Mesodermal cell (in vitro differentiated cells): ENCODE data around the gene PRKACG.
A peak's percentile ranks its signal among the peaks of the same experiment; 100 is the strongest.

ENCODE experiments used
- H3K27ac ChIP-seq: 2 replicates; pipeline ENCODE4 v1.7.0; 2013; ENCODE audit warnings: mild to moderate bottlenecking, low read depth, low read length, moderate library complexity; ENCODE audit not compliant: severe bottlenecking
- H3K36me3 ChIP-seq: 2 replicates; pipeline ENCODE4 v1.7.1; 2013; ENCODE audit warnings: mild to moderate bottlenecking, low read length, moderate library complexity; ENCODE audit not compliant: control insufficient read depth, insufficient read depth
- H3K4me1 ChIP-seq: one replicate; pipeline ENCODE4 v1.7.1; 2013; ENCODE audit warnings: mild to moderate bottlenecking, low read length; ENCODE audit not compliant: insufficient read depth, control insufficient read depth, poor library complexity, severe bottlenecking
- H3K4me3 ChIP-seq: 2 replicates; pipeline ENCODE4 v1.7.0; 2013; ENCODE audit warnings: low read length, control low read depth, mild to moderate bottlenecking; ENCODE audit not compliant: insufficient read depth, poor library complexity, severe bottlenecking; ENCODE audit errors: extremely low read depth
- H3K9me3 ChIP-seq: 2 replicates; pipeline ENCODE4 v1.7.1; 2013; ENCODE audit warnings: mild to moderate bottlenecking, low read length, moderate library complexity; ENCODE audit not compliant: control insufficient read depth
- WGBS, 2 experiments: methylation state at CpG; one replicate each; pipeline ENCODE4 v1.1.5; 2013; ENCODE audit warnings: missing lambda C conversion rate in 2 of 2; ENCODE audit not compliant: insufficient coverage in 2 of 2; 5-methylcytosine and 5-hydroxymethylcytosine counted together

PRKACG gene

DNA sequence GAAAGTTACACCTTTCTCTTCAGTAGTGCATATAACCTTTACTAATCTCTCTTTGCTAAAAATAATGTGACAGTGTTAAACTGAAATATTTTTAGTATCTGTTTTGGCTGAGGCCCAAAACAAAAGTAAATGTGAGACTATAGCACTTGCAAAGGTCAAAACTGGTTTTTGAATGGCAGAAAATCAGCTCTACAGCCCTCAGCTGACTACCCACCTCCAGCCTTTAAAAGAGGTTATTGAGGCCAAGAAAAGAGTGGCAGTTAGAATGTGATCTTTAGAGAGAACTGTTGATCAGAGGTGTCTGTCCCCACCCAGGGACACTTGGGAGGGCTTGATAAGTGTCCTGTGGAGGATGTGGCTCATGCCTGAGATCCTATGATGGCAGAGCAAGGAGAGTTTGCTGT is 30.9 kb downstream of the PRKACG start:
- H3K36me3 ChIP-seq: no peaks in the 10 kb centered on the region

DNA sequence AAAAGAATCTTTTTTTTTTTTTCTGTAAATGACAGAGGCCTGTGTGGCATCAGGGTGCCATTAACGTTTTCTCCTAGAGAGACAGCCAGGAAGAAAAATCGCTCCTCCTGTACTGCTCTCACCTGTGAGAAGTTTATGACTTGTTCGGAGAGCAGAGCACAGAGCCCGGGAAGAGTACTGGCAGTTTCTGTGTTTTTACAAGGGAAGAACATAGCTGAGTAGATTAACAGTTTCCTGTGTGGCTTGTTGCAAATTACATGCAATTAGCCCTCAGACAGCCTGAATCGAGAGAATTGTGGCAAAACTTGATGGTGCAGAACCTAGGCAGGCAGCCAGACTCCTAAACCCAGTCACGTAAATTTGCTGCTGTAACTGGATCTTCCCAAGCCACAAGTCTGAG is 32.1 kb downstream of the PRKACG start:
- no peaks in the 10 kb centered on the region for H3K9me3 ChIP-seq
- WGBS, 2 experiments: 72 to 73% methylated on average over 5 to 6 of the region's 6 CpGs
- peaks cover 3% of the 10 kb centered on the region for H3K4me1 ChIP-seq
- H3K27ac ChIP-seq: peak overlapping the region; percentile 18
- no peaks in the 10 kb centered on the region for H3K36me3 ChIP-seq
- no peak overlapping the region for H3K4me3 ChIP-seq

More for the DNA sequence above, 30.9 kb downstream of the PRKACG start:
- H3K27ac ChIP-seq: no peak overlapping the region
- H3K9me3 ChIP-seq: no peaks in the 10 kb centered on the region
- no peak overlapping the region for H3K4me3 ChIP-seq
- peaks cover 3% of the 10 kb centered on the region for H3K4me1 ChIP-seq

DNA sequence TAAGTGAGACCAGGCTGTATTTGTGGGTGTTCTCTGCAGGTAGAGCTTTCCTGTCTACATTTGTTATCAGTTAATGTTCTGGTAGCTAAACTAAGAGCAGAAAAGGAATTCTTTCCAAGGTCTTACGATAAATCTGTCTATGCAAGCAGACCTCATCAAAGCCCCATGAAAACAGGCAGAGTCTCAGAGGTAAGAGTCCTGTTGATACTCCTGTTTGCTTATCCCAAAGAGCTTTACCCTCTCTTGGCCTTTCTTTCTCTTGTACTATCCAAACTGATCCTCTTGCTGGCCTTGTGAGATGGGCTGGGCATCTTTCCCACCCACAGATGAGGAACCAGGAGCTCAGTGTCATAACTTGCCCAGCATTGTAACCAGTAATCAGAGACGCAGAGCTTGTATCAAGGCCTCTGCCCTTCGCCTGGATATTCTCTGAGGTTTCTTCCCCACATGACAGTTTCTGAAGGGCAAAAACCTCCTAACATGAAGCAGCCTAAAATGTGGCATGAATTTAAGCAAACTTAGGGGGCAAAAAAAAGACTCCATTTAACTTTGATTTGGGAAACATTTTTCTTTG is 33.5 kb downstream of the PRKACG start:
- H3K27ac ChIP-seq: peak overlapping the region; percentile 2
- H3K4me1 ChIP-seq: peaks cover 3% of the 10 kb centered on the region
- WGBS, 2 experiments: 95 to 100% methylated on average over 3 of the region's 3 CpGs
- H3K36me3 ChIP-seq: no peaks in the 10 kb centered on the region
- no peaks in the 10 kb centered on the region for H3K9me3 ChIP-seq
- H3K4me3 ChIP-seq: no peak overlapping the region

DNA sequence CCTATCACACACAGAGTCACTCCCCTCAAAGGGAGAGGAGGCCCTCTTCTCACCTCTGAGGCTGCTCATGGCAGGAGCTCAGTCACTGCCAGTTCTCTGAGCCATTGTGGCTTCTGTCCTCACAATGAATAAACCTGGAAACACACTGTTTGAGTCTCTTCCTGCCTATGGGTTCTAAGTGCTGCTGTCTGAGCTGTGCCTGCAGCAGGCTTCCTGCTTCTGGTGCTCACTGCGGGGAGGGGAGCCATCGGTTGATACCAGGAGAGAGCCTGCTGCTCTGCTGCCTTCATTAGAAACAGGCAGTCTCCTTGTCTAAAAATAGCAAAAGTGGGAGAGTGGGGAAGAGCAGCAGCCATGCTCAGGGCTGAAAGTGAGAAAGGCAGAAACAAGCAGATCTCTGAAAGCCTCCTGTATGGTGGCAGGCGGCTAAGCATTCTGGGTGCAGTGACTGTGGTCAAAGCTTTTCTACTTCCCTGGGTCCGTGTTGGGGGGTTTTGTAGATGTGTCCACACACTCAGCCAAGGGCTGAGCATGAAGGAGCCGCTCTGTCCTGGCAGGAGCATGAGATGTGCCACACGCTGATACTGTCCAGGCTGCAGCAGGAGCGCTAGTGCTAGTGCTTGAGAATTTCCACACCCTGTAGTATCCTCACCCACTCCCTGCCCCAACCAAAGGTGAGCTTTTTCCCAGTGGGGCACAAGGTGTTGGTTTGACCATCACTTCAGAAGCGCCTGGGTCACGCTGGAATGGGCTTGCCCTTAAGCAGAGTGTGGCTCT is 34.2 kb downstream of the PRKACG start:
- WGBS, 2 experiments: 81 to 89% methylated on average over 6 to 9 of the region's 9 CpGs
- Histone ChIP-seq H3K4me1 (peaks cover 3% of the 10 kb centered on the region), H3K4me3 (no peak overlapping the region), H3K27ac (peak overlapping the region; percentile 62), H3K36me3 (no peaks in the 10 kb centered on the region), H3K9me3 (no peaks in the 10 kb centered on the region)

DNA sequence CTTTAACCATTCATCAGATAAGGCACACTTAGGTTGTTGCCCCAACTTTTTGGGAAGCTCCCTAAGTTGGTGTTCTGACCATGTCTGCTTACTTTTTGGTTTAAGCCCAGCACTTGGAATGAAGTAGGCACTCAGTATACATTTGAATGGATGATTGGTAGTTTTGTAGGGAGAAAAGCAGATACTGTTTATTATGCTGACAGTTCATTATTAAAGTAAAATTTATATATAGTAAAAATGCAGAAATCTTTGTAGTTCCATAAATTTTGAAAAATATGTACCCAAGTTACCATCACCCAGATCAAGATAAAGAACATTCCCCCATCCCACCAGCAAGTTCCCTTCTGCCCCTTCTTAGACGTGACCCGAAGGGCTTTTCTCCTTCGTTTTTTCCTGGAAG is 35.4 kb downstream of the PRKACG start:
- H3K4me3 ChIP-seq: no peak overlapping the region
- WGBS, 2 experiments: 100% methylated on average over 1 of the region's 3 CpGs; no CpG with 5 or more reads in 1 of the 2 experiments

DNA sequence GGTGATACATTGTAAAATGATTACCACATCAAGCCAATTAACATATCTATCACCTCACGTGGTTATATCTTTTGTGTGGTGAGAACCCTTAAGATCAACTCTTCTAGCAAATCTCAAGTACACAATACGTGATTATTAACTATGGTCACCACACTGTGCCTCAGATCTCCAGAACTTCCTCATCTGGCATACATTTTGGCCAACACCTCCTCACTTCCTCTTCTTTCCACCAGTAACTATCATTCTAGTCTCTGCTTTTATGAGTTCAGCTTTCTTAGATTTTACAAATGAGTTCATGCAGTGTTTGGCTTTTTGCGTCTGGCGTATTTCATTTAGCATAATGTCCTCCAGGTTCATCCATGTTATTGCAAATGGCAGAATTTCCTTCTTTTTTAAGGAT is 35.8 kb downstream of the PRKACG start:
- no peak overlapping the region for H3K4me3 ChIP-seq

More for the DNA sequence above, 35.4 kb downstream of the PRKACG start:
- no peaks in the 10 kb centered on the region for H3K9me3 ChIP-seq
- H3K27ac ChIP-seq: no peak overlapping the region
- H3K4me1 ChIP-seq: peaks cover 3% of the 10 kb centered on the region
- H3K36me3 ChIP-seq: no peaks in the 10 kb centered on the region

DNA sequence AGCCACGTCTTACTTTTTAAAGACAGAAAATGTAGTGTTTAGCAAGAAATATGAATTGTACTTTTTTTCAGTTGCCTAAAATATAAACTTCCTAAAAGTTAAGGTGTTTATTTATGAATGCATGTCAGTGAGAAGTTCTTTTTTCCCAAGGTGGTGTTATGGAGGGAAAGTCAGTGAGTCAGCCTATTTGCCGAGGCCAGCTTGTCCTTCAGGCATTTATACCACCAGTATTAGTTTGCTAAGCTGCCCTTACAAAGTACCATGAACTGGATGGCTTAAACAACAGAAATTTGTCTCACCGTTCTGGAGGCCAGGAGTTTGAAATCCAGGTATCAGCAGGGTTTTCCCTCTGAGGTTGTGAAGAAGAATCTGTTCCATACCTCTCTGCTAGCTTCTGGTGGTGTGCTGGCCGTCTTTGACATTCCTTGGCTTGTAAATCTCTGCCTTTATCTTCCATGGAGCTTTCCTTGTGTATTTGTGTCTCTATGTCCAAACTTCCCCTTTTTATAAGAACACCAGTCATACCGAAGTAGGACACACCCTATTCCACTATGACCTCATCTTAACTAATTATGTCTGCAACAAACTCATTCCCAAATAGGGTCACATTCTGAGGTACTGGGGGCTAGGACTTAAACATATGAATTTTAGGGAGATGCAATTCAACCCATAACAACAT is 38.4 kb downstream of the PRKACG start:
- H3K36me3 ChIP-seq: no peaks in the 10 kb centered on the region
- no peak overlapping the region for H3K27ac ChIP-seq
- H3K9me3 ChIP-seq: no peaks in the 10 kb centered on the region
- peaks cover 3% of the 10 kb centered on the region for H3K4me1 ChIP-seq
- H3K4me3 ChIP-seq: no peak overlapping the region
- WGBS, 2 experiments: 88 to 90% methylated on average over 1 to 2 of the region's 5 CpGs

More for the DNA sequence above, 35.8 kb downstream of the PRKACG start:
- whole genome bisulfite sequencing, 2 experiments: 100% methylated on average over 1 of the region's 4 CpGs; no CpG with 5 or more reads in 1 of the 2 experiments
- H3K9me3 ChIP-seq: no peaks in the 10 kb centered on the region
- no peak overlapping the region for H3K27ac ChIP-seq
- H3K36me3 ChIP-seq: no peaks in the 10 kb centered on the region
- H3K4me1 ChIP-seq: peaks cover 3% of the 10 kb centered on the region

DNA sequence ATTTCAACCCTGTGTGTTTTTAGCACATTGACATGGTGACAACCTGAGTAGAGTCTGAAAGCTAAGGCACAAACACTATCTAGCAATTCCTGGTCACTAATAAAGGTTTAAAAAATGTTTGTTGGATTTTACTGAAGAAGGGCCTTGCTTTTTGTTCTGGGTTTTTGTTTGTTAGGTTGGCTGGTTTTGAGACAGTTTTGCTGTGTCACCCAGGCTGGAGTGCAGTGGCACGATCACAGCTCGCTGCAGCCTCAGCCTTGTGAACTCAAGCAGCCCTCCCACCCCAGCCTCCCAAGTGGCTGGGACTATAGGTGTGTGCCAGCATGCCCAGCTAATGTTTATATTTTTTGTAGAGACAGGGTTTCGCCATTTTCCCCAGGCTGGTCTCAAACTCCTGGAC is 39.0 kb downstream of the PRKACG start:
- 86% methylated on average over 1 of the region's 3 CpGs; no CpG with 5 or more reads in 1 of the 2 experiments for whole genome bisulfite sequencing, 2 experiments
- Histone ChIP-seq H3K4me3 (no peak overlapping the region), H3K27ac (no peak overlapping the region), H3K9me3 (no peaks in the 10 kb centered on the region), H3K4me1 (peaks cover 2% of the 10 kb centered on the region), H3K36me3 (no peaks in the 10 kb centered on the region)

DNA sequence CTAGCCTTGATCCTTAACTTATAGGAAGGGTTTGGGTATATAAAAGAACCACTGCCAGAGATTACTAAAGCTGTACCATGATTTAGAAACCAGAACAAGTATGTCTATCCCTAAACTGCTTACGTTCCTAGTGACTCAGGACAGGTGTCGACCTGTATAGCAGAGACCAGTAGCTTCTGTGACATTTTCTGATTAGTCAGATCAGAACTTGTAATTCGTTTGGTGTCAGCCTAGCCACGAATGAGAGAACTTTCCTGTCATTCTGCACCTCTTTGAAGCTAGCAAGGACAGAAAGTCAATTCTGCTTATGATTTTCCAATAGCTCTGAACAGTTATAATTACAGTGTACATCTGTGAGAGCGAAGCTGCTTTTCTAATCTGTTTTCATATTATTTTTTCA is 39.5 kb downstream of the PRKACG start:
- H3K4me3 ChIP-seq: no peak overlapping the region
- no peak overlapping the region for H3K27ac ChIP-seq
- no peaks in the 10 kb centered on the region for H3K36me3 ChIP-seq
- H3K4me1 ChIP-seq: no peaks in the 10 kb centered on the region
- WGBS, 2 experiments: 82 to 88% methylated on average over 3 to 4 of the region's 5 CpGs
- H3K9me3 ChIP-seq: no peaks in the 10 kb centered on the region

DNA sequence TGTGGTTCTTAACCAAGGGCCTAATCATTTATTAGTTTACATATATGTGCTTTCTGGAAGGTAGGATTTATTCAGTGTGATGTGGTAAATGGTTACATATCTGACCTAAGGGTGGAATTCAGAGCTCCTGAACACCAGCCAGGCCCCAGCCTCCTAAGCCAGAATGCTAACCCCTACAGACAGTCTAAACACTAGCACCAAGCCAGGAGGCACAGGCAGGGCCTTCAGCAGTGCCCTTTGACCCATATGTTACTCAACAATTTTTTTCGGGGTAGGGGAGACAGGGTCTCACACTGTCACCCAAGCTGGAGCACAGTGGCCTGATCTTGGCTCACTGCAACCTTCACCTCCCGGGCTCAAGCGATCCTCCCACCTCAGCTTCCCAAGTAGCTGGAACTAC is 40.3 kb downstream of the PRKACG start:
- H3K9me3 ChIP-seq: no peaks in the 10 kb centered on the region
- H3K27ac ChIP-seq: no peak overlapping the region
- H3K4me1 ChIP-seq: no peaks in the 10 kb centered on the region
- WGBS, 2 experiments: 84 to 92% methylated on average over 3 of the region's 3 CpGs
- no peaks in the 10 kb centered on the region for H3K36me3 ChIP-seq
- H3K4me3 ChIP-seq: no peak overlapping the region

DNA sequence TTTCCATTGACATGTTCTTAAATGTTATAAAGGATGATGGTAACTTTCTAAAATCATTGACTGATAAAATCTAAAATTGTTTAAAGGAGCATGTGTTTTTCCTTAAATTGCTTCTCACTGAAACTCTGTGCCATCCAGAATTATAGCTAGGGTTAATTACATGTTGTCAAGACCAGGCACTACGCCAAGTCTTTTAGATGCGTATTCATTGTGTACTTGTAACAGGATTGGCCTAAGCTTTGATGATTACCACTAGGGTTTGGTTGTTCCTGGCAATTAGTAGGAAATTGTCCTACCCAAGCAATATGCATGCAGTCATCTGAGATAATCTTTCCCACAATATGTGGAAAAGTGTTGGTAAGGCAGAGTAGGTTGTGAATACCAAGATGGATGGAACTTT is 43.8 kb downstream of the PRKACG start:
- no peaks in the 10 kb centered on the region for H3K36me3 ChIP-seq
- H3K4me1 ChIP-seq: no peaks in the 10 kb centered on the region
- WGBS, 2 experiments: 90 to 95% methylated on average over 2 of the region's 2 CpGs
- no peak overlapping the region for H3K4me3 ChIP-seq
- no peak overlapping the region for H3K27ac ChIP-seq
- H3K9me3 ChIP-seq: no peaks in the 10 kb centered on the region
